ENCODE data around the gene HAUS1. TPM values are rescaled to one million over a fixed set of nuclear protein-coding genes. Genes with fewer than 3 reads are reported as not detected.

Gene HAUS1
- total RNA-seq, 4 donors from 2014 or later = 21.2 to 37.3 (median 28.1) TPM

GRCh38 chr18:46097801-46098615 lies 6.2 kb upstream of the HAUS1 start, which contains the start of gene ATP5F1A:
Gene ATP5F1A (minus strand): TSS chr18:46098296. CDS start chr18:46098231, 65 bp downstream.
- Histone ChIP-seq H3K4me1 (peaks cover 0 to 43% (median 20%) of the 10 kb centered on the region in 4 donors), H3K4me3 (peak within 1 kb of the TSS; percentile 70 to 92 (median 88)), H3K9me3 (no peaks in the 10 kb centered on the region), H3K27me3 (no peaks in the 10 kb centered on the region), H3K27ac (peak within 1 kb of the TSS; percentile 70 to 90 (median 86)), H3K36me3 (peaks cover 0 to 19% (median 10%) of the 10 kb centered on the region in 3 donors)
- DNase-seq (ENCODE audit: low spot score in 2 of 2) = peak; percentile 85 to 87
- WGBS, 2 donors = 0 to 1% methylated on average over 45 to 53 of the region's 53 CpGs
- TF ChIP-seq POLR2A (IDR thresholded peaks at IDR 0.05) = peak; percentile 63 to 76
- peak in 1 of 5 experiments; percentile 22 for TF ChIP-seq CTCF (IDR thresholded peaks at IDR 0.05)
- peak in 1 of 2 donors; percentile 91 for TF ChIP-seq EP300 (IDR thresholded peaks at IDR 0.05)

- no peaks in the 10 kb centered on the region for H3K9me3 ChIP-seq
- no peak for TF ChIP-seq EP300 (IDR thresholded peaks at IDR 0.05)
- TF ChIP-seq CTCF (IDR thresholded peaks at IDR 0.05) = no peak
- no peak for TF ChIP-seq POLR2A (IDR thresholded peaks at IDR 0.05)
- no peak for DNase-seq (ENCODE audit: low spot score in 2 of 2)
- 14 to 15% methylated on average over 16 of the region's 16 CpGs for WGBS, 2 donors
- H3K36me3 ChIP-seq = peaks cover 0 to 14% (median 4%) of the 10 kb centered on the region in 3 donors
- H3K4me1 ChIP-seq = peaks cover 0 to 42% (median 20%) of the 10 kb centered on the region in 4 donors
- peak overlapping the region; percentile 70 to 90 (median 86) for H3K27ac ChIP-seq
- peak overlapping the region; percentile 70 to 92 (median 88) for H3K4me3 ChIP-seq
- H3K27me3 ChIP-seq = no peaks in the 10 kb centered on the region
These were observed 5.6 kb upstream of the HAUS1 start for GRCh38 chr18:46098616-46098933.

- TF ChIP-seq CTCF (IDR thresholded peaks at IDR 0.05) (no peak), POLR2A (IDR thresholded peaks at IDR 0.05) (no peak), EP300 (IDR thresholded peaks at IDR 0.05) (no peak)
- Histone ChIP-seq H3K27me3 (no peaks in the 10 kb centered on the region), H3K36me3 (peaks cover 0 to 5% (median 0%) of the 10 kb centered on the region in 3 donors), H3K4me3 (no peak overlapping the region), H3K27ac (no peak overlapping the region), H3K9me3 (no peaks in the 10 kb centered on the region), H3K4me1 (peaks cover 0 to 41% (median 20%) of the 10 kb centered on the region in 4 donors)
- WGBS, 2 donors = 96% methylated on average over 8 of the region's 8 CpGs
- no peak for DNase-seq (ENCODE audit: low spot score in 2 of 2)
These were observed 4.7 kb upstream of the HAUS1 start for GRCh38 chr18:46099463-46099862.

- H3K4me3 ChIP-seq = no peak overlapping the region
- TF ChIP-seq CTCF (IDR thresholded peaks at IDR 0.05) (no peak), POLR2A (IDR thresholded peaks at IDR 0.05) (no peak), EP300 (IDR thresholded peaks at IDR 0.05) (no peak)
- H3K9me3 ChIP-seq = no peaks in the 10 kb centered on the region
- no peak for DNase-seq (ENCODE audit: low spot score in 2 of 2)
- 86 to 92% methylated on average over 5 of the region's 5 CpGs for WGBS, 2 donors
- H3K27ac ChIP-seq = no peak overlapping the region
- peaks cover 0 to 11% (median 5%) of the 10 kb centered on the region in 4 donors for H3K4me1 ChIP-seq
- no peaks in the 10 kb centered on the region for H3K27me3 ChIP-seq
- peaks cover 0 to 52% (median 0%) of the 10 kb centered on the region in 3 donors for H3K36me3 ChIP-seq
These were observed 5.2 kb downstream of the HAUS1 start for GRCh38 chr18:46109386-46109785.

- Histone ChIP-seq H3K27me3 (no peaks in the 10 kb centered on the region), H3K9me3 (no peaks in the 10 kb centered on the region), H3K27ac (no peak overlapping the region), H3K4me3 (no peak overlapping the region), H3K36me3 (peaks cover 0 to 62% (median 0%) of the 10 kb centered on the region in 3 donors), H3K4me1 (peaks cover 0 to 5% (median 2%) of the 10 kb centered on the region in 4 donors)
- no peak for DNase-seq (ENCODE audit: low spot score in 2 of 2)
- no peak for TF ChIP-seq CTCF (IDR thresholded peaks at IDR 0.05)
- no peak for TF ChIP-seq POLR2A (IDR thresholded peaks at IDR 0.05)
- no peak for TF ChIP-seq EP300 (IDR thresholded peaks at IDR 0.05)
- WGBS, 2 donors = 96 to 98% methylated on average over 3 of the region's 3 CpGs
These were observed 6.2 kb downstream of the HAUS1 start for GRCh38 chr18:46110406-46110805.

Measured in tibial nerve (tissue), 4 donors.